ENCODE data around the gene ASTN2.

DNA sequence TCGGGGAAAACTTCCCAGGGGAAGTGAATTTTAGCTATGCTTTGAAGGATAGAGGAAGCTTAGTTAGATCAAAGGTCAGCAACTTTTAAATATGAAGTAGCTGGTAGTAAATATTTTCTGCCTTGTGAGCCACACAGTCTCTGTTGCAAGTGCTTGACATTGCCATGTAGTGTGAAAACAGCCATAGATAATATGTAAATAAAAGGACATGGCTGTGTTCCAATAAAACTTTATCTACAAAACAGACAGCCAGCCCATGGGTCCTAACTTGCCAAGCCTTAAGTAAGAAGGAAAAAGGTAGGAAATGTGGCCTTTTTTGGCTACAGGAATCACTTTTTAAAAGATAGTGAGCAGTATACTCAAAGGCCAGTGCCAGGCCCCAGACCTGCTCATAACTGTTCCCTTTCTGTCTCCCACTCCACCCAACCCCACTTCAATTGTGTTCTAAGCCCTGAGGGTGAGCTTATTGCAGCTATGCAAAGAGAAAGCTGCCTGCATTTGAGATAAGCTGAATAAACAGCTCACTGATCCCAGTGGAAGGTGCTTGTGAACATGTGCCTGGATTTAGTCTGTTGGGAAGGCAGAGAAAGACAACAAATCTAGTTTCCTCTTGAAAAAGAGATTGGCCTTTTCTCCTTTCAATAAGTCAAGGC lies 840.7 kb downstream of the ASTN2 start:
- no peak for TF ChIP-seq CTCF (IDR thresholded peaks at IDR 0.05; ENCODE audit: extremely low read depth in 1 of 2, insufficient read depth in 1 of 2, low read depth in 1 of 2, low read length in 2 of 2)
- TF ChIP-seq EZH2 (IDR thresholded peaks at IDR 0.05; ENCODE audit: borderline replicate concordance, low read depth, low read length, severe bottlenecking) = no peak
- TF ChIP-seq POLR2A (IDR thresholded peaks at IDR 0.05; ENCODE audit: low read depth, low read length) = no peak

Data from endothelial cell of umbilical vein (primary cell).